SK-N-SH (cell line): Measurements from ENCODE around the gene FCSK. TPM values are rescaled to one million over a fixed set of nuclear protein-coding genes. Genes with fewer than 3 reads are reported as not detected.
A peak's percentile ranks its signal among the peaks of the same experiment; 100 is the strongest.

Source experiments
- CTCF ChIA-PET: fragments of 300-600, 350-600 bp; formaldehyde crosslinking; extraction: SDS; loops from one replicate; lab custom pipeline; 2021; lab: Yijun Ruan, JAX
- POLR2A ChIA-PET: fragments of 350-600 bp; sonication (Branson Sonifier 250); formaldehyde crosslinking; extraction: SDS; loops from one replicate; lab custom pipeline; 2020; ENCODE audit warnings: antibody characterized with exemption, inconsistent platforms; lab: Yijun Ruan, JAX
- DNase-seq: peaks from one replicate; pipeline ENCODE4 v3.0.0; 2012
- H2AFZ ChIP-seq: fragments of 200-600 bp; sonication (generic); 2 replicates; pipeline ENCODE4 v1.8.1; 2016; ENCODE audit warnings: antibody characterized with exemption, mild to moderate bottlenecking, low read depth
- H3F3A ChIP-seq: fragments of 200-600 bp; sonication (generic); replicated peaks from 2 replicates; pipeline ENCODE3; 2016; ENCODE audit warnings: antibody characterized with exemption, mild to moderate bottlenecking; ENCODE audit not compliant: insufficient read depth
- H3K27ac ChIP-seq, 2 experiments: fragments of 200-500 bp in 1 of 2; fragments of 200-600 bp in 1 of 2; sonication (Bioruptor generic) in 1 of 2; sonication (generic), shearing (Covaris generic) in 1 of 2; 2 replicates each; pipeline versions ENCODE4 v1.5.1 to v1.6.1; 2014 to 2016; ENCODE audit warnings: low read depth in 2 of 2, inconsistent platforms in 1 of 2, low read length in 1 of 2, mild to moderate bottlenecking in 1 of 2, mixed read lengths in 1 of 2
- H3K27me3 ChIP-seq: fragments of 200-600 bp; sonication (generic), shearing (Covaris generic); 2 replicates; pipeline ENCODE4 v1.6.1; 2016; ENCODE audit warnings: mixed run types; ENCODE audit not compliant: insufficient read depth
- H3K36me3 ChIP-seq, 2 experiments: fragments of 200-500 bp in 1 of 2; fragments of 200-600 bp in 1 of 2; sonication (Bioruptor generic) in 1 of 2; sonication (generic) in 1 of 2; replicated peaks in 1 of 2; 2 replicates each; pipeline versions ENCODE3 to v1.5.1; 2014 to 2016; ENCODE audit warnings: low read length in 1 of 2, mild to moderate bottlenecking in 1 of 2; ENCODE audit not compliant: insufficient read depth in 2 of 2, control insufficient read depth in 1 of 2
- H3K4me1 ChIP-seq, 2 experiments: fragments of 200-500 bp in 1 of 2; fragments of 200-600 bp in 1 of 2; sonication (Bioruptor generic) in 1 of 2; sonication (generic), shearing (Covaris generic) in 1 of 2; 2 replicates each; pipeline versions ENCODE4 v1.5.1 to v1.6.1; 2014 to 2016; ENCODE audit warnings: low read depth in 1 of 2, low read length in 1 of 2, mixed run types in 1 of 2; ENCODE audit not compliant: insufficient read depth in 2 of 2, control insufficient read depth in 1 of 2
- H3K4me2 ChIP-seq: fragments of 200-600 bp; sonication (generic), shearing (Covaris generic); 2 replicates; pipeline ENCODE4 v1.6.1; 2017; ENCODE audit warnings: mixed run types
- H3K4me3 ChIP-seq, 2 experiments: fragments of 200-500 bp in 1 of 2; fragments of 200-600 bp in 1 of 2; sonication (Bioruptor generic) in 1 of 2; sonication (generic), shearing (Covaris generic) in 1 of 2; 2 replicates each; pipeline versions ENCODE4 v1.5.1 to v1.8.1; 2014 to 2016; ENCODE audit warnings: low read depth in 2 of 2, inconsistent platforms in 1 of 2, low read length in 1 of 2, mild to moderate bottlenecking in 1 of 2, mixed read lengths in 1 of 2, moderate library complexity in 1 of 2
- H3K79me2 ChIP-seq: fragments of 200-600 bp; sonication (generic); 2 replicates; pipeline ENCODE4 v1.8.1; 2017; ENCODE audit warnings: mild to moderate bottlenecking; ENCODE audit not compliant: insufficient read depth
- H3K9ac ChIP-seq: fragments of 200-600 bp; sonication (generic); 2 replicates; pipeline ENCODE4 v1.6.1; 2017; ENCODE audit warnings: mixed run types
- H3K9me2 ChIP-seq: fragments of 200-600 bp; sonication (generic); 2 replicates; pipeline ENCODE4 v1.6.1; 2017; ENCODE audit warnings: mixed run types
- H3K9me3 ChIP-seq: fragments of 200-600 bp; sonication (generic); 2 replicates; pipeline ENCODE4 v1.6.1; 2017; ENCODE audit warnings: mixed run types, mild to moderate bottlenecking, moderate library complexity
- H4K20me1 ChIP-seq: fragments of 200-600 bp; sonication (generic); 2 replicates; pipeline ENCODE4 v1.6.1; 2017; ENCODE audit warnings: mild to moderate bottlenecking, mixed run types; ENCODE audit not compliant: insufficient read depth
- CHD2 ChIP-seq: fragments of 150-350 bp; IDR thresholded peaks from 2 replicates; pipeline ENCODE4 v1.6.1; 2018; ENCODE audit warnings: low read length; ENCODE audit not compliant: partially characterized antibody
- CTCF ChIP-seq: fragments of 200-600 bp; sonication (generic); IDR thresholded peaks from 2 replicates; pipeline ENCODE4 v1.6.1; 2017; ENCODE audit warnings: antibody characterized with exemption, mild to moderate bottlenecking, moderate library complexity
- ELF1 ChIP-seq: IDR thresholded peaks from 2 replicates; pipeline ENCODE4 v1.4.0; 2012
- EZH2phosphoT487 ChIP-seq: fragments of 200-600 bp; sonication (generic); IDR thresholded peaks from 2 replicates; pipeline ENCODE4 v1.6.1; 2017; ENCODE audit warnings: low read depth, mixed run types, mild to moderate bottlenecking, antibody characterized with exemption, moderate library complexity, borderline replicate concordance
- FOSL2 ChIP-seq: IDR thresholded peaks from 2 replicates; pipeline ENCODE4 v1.4.0; 2012; ENCODE audit warnings: low read depth, mild to moderate bottlenecking, moderate library complexity, borderline replicate concordance
- GABPA ChIP-seq: IDR thresholded peaks from 2 replicates; pipeline ENCODE4 v1.4.0; 2012; ENCODE audit warnings: low read depth, mild to moderate bottlenecking
- GATA2 ChIP-seq: sonication (generic); formaldehyde crosslinking; IDR thresholded peaks from 2 replicates; pipeline ENCODE4 v1.5.0; 2020; ENCODE audit warnings: mild to moderate bottlenecking, missing genetic modification reagents
- MEF2A ChIP-seq: IDR thresholded peaks from 2 replicates; pipeline ENCODE4 v1.4.0; 2012; ENCODE audit warnings: low read depth, borderline replicate concordance
- MXI1 ChIP-seq: IDR thresholded peaks from 2 replicates; pipeline ENCODE4 v1.6.1; 2012; ENCODE audit warnings: mild to moderate bottlenecking, low read depth, low read length, improper control_type of control experiment
- NRF1 ChIP-seq: IDR thresholded peaks from 2 replicates; pipeline ENCODE4 v1.6.1; 2012; ENCODE audit warnings: low read depth, mild to moderate bottlenecking, low read length
- POLR2AphosphoS5 ChIP-seq: IDR thresholded peaks from 2 replicates; pipeline ENCODE4 v1.6.1; 2012; ENCODE audit warnings: low read depth, low read length
- REST ChIP-seq: IDR thresholded peaks from 2 replicates; pipeline ENCODE4 v1.6.1; 2012; ENCODE audit warnings: mild to moderate bottlenecking, low read depth, low read length, moderate library complexity
- RXRA ChIP-seq: IDR thresholded peaks from 2 replicates; pipeline ENCODE4 v1.4.0; 2012; ENCODE audit warnings: low read depth, mild to moderate bottlenecking, borderline replicate concordance
- SMC3 ChIP-seq: IDR thresholded peaks from 2 replicates; pipeline ENCODE4 v1.6.1; 2012; ENCODE audit warnings: low read depth, low read length, improper control_type of control experiment
- TEAD4 ChIP-seq: IDR thresholded peaks from 2 replicates; pipeline ENCODE4 v1.4.0; 2012; ENCODE audit warnings: mild to moderate bottlenecking, borderline replicate concordance; ENCODE audit not compliant: insufficient read depth
- YY1 ChIP-seq: IDR thresholded peaks from 2 replicates; pipeline ENCODE4 v1.4.0; 2012; ENCODE audit warnings: low read depth, mild to moderate bottlenecking
- WGBS: methylation state at CpG from one replicate; pipeline ENCODE4 v1.1.6; 2017; ENCODE audit warnings: low lambda C conversion rate; 5-methylcytosine and 5-hydroxymethylcytosine counted together
- polyA plus RNA-seq, 3 experiments: library from polyadenylated mRNA; depleted of rRNA; stranded (reverse); fragments of >200 nt; gene quantifications; 2 replicates each; pipeline ENCODE4 v1.2.3, GENCODE V29; 2012

FCSK gene
- polyA plus RNA-seq, 1 of the 3 experiments (the other 2 are of a cell fraction) = 9.7 TPM

- peaks cover 10 to 14% of the 10 kb centered on the region in 2 experiments; a peak in 3 of 4 replicates for H3K4me1 ChIP-seq
- no peak overlapping the region for H3K9ac ChIP-seq
- no peak for TF ChIP-seq TEAD4
- TF ChIP-seq GATA2 (CRISPR knock-in tag) = no peak
- no peak for TF ChIP-seq POLR2AphosphoS5
- TF ChIP-seq SMC3 = no peak
- TF ChIP-seq CTCF = no peak
- TF ChIP-seq EZH2phosphoT487 = no peak
- no peak for TF ChIP-seq FOSL2
- TF ChIP-seq RXRA = no peak
- TF ChIP-seq ELF1 = no peak
- no peak for TF ChIP-seq NRF1
- no peak for TF ChIP-seq MEF2A
- no peak for TF ChIP-seq MXI1
- no peak for TF ChIP-seq REST
- no peak for TF ChIP-seq CHD2
- no peak for TF ChIP-seq GABPA
- no peak for TF ChIP-seq YY1
- H3K9me2 ChIP-seq = no peaks in the 10 kb centered on the region
- H3K9me3 ChIP-seq = no peaks in the 10 kb centered on the region
- no peaks in the 10 kb centered on the region for H4K20me1 ChIP-seq
- H3F3A ChIP-seq = peaks cover 12% of the 10 kb centered on the region
- H3K4me3 ChIP-seq = no peak overlapping the region
- no peaks in the 10 kb centered on the region for H3K27me3 ChIP-seq
- no peak overlapping the region for H3K4me2 ChIP-seq
- ChIA-PET CTCF (interaction anchor here (0.9 to 1.3 kb wide), 3 partner anchors 78 to 168 kb away, joined by 3 to 4 read pairs (median 4); no protein-coding TSS in a partner anchor), POLR2A (interaction anchor here (1.1 to 1.6 kb wide), 2 partner anchors 93 to 94 kb away, joined by 3 to 6 read pairs; no protein-coding TSS in a partner anchor)
- H2AFZ ChIP-seq = no peak overlapping the region
- WGBS = 82% methylated on average over 15 of the region's 22 CpGs
- peak overlapping the region in 1 of 2 experiments; percentile 26; a peak in 2 of 4 replicates for H3K27ac ChIP-seq
- H3K36me3 ChIP-seq = peaks cover 0 to 14% of the 10 kb centered on the region in 2 experiments
- DNase-seq = peak; percentile 57
- H3K79me2 ChIP-seq = no peaks in the 10 kb centered on the region
Measured at GRCh38 chr16:70474320-70475053, 20.1 kb downstream of the FCSK start.
